NOMO-1 treated with dmso at 0.1 percent for 144 hours (cell line): ENCODE results near the gene NAA60.
"Not testable (repeated sequence)": the region's sequence is repeated elsewhere in the genome, so short reads cannot be mapped to it uniquely, and the experiment has no call there.

Experiments
- DNase-seq: peaks from one replicate; lab custom pipeline; 2025; ENCODE audit not compliant: unreplicated experiment; lab: John Stamatoyannopoulos, UW

NAA60 gene

DNA sequence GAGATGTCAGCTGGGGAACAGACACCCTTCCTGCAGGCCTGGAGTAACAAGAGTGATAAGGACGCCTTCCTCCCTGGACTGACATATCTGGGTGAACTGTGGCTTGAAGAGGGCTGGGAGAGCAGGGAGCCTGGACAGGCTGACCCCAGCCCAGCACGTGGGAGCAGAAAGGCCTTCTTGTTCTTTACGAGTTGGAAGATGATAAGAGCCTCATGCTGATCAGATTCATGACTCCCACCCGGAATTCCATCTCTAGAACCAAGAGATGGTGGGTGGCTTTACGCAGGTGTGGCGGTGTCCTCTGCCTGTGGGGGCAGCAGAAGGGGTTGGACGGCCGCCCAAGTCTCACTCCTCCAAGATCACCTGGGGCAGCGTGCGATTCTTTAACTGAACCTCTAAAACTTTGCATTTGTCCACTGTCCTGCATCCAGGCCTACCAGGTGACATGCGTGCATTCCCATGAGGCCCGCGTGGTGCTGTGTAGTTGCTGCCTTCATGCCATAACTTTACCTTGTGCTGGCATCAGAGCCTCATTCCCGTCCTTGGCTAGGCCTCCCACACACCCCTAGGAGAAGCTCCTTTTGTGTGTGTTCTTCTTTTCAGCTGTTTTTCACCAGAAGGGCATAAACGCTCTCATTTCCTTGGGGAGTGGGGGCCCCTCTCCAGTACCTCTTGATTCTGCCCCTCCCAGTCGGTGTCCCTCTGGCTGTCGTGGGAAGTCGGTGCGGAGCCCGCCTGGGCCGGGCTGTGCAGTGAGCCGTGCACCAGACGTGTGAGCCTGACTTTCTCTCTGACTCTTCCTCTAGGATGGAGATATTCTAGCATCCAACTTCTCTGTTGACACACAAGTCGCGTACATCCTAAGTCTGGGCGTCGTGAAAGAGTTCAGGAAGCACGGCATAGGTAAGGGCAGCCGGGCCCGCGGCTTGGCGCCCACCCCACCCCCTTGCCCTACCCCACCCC is 38.5 kb downstream of the NAA60 start:
- no peak for DNase-seq

DNA sequence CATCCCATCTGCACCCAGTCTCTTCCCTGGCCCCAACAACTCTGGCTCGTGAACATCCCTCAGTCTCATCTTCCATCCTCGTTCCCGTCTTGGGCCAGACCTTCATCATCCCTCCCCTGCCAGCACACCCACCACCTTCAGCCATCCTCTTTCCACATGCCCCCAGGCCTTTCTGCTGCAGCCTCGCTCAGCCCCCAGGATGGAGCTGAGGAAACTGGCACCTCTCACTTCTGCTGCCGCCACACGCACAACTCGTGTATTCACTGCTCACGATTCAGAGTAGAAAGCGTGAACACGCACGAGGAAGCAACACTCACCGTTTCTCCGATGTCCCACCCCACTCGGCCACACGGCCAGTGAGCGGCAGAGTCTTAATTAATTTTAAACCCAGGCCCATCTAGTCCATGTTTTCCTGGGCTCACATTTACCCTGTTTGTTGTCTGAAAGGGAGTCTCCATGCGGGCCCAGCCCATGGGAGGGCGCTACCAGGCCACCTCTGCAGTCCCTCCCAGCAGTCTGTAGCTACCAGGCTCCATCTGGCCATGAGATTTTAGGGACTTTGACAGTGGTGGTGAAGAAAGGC is 39.3 kb downstream of the NAA60 start:
- no peak for DNase-seq

DNA sequence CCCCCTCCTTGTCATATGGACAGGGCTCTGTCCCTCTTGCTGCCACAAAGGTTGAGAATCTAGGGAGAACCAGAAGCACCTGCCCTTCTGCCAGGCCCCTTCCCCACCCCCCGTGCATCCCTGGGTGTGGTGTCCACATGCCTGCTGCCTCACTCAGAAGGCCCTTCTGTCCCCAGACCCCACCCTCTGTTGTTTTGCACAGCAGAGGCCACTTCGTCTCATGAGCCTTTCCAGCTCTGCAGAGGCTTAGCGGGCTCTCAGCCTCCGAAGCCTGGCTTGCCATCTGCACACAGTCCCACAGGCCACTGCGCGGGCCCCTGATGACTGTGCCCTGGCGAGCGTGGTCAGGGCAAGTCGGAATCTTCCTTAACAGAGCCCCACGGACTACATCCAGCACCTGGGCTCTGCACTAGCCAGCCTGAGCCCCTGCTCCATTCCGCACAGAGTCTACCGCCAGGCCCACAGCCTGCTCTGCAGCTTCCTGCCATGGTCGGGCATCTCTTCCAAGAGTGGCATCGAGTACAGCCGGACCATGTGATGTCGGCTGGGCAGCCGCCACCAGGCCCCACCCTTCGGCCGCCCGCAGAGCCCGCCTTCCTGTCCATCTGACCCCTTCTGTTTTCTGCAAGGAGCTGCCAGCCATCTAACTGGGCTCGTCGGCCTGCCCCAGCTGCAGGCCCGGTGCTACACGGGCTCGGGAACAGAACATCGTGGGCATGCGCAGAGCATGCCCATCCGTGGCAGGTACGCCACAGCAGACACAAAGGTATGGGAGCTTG is 41.0 kb downstream of the NAA60 start:
- no peak for DNase-seq

DNA sequence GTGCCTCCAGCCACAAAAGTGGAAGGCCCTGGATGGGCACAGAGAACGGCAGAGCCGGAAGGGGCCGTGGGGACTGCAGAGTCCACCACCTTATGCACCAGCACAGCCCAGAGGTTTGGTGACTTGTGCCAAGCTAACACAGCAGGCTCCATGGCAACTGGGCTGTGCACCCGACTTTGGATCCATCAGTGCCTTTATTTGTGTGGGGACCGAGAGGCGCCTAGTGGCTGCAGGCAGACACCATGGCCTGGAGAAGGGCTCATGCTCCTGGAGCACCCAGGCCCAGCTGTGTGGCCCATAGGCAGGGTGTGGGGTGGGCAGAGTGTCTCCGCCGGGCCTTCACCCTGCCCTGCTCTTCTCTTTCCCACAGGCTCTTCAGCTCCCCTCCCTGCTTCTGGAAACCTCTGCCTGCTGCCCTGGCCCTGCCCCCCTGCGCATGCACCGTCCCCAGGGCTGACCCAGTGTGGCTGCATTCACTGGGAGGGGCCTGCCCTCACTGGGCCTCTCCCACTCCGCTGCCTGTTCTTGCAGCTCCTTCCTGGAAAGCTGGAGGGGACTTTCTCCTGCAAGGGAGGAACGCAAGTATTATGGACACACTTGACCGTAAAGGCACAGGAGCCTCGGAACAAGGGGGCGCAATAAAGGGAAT is 41.7 kb downstream of the NAA60 start:
- no peak for DNase-seq

DNA sequence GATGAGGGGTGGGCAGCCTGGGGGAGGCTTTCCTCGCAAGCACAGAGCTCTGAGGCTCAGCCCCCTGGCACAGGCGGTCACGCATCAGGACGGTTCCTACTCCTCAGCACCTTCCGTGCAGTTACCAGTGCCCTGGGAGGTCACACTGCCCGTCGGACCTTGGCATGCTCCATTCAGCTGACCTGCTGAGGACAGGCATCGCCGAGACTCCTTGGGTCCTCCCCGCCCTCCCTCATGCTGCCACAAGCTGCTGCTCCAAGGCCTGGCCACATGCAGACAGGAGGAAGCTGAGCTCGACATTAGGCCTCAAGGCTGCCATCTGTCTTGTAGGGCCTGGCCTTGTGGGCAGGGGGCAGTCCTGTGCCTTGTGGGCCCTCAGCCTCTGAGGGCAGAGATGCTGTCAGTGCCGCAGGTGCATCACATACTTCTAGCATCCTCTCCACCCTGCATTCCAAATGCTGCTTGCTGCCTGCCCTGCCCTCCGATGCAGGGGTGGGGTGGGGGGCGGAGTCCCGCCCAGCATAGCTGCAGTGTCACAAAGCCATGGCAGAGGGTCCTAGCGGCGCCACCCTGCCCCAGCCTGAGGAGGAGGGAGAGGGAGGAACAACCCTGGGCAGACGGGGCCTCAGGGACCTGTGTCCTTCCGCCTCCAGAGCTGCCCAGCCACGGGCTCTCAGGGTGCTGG is 42.5 kb downstream of the NAA60 start:
- DNase-seq, result no peak

DNA sequence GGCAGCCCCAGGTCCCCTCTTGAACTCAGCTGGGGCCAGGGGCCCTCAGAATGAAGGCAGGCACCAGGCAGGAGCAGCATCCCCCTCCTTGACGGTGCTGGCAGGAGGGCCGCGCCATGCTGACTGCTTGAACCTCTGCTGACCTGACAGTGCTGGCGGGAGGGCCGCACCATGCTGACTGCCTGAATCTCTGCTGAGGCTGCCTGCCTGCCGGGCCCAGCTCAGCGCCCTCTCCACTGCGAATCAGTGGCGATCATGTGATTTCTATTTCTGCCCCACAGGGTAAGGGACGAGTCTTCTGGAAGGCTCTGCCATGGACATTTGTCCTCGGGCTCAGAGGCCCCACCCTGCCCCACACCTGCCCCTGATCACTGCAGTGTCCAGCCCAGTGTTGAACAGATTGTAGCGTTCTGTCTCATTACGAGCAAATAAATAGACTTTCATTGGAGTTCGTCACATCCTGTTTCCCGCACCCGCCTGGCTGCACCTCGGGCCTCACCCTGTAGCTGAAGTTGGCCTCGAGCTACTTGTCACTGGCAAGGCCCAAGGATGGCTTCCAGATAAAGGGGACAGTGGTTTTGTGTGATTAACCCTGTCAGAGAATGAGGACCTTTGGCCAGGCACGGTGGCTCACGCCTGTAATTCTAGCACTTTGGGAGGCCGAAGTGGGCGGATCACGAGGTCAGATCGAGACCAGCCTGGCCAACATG is 43.2 kb downstream of the NAA60 start:
- DNase-seq, result no peak

DNA sequence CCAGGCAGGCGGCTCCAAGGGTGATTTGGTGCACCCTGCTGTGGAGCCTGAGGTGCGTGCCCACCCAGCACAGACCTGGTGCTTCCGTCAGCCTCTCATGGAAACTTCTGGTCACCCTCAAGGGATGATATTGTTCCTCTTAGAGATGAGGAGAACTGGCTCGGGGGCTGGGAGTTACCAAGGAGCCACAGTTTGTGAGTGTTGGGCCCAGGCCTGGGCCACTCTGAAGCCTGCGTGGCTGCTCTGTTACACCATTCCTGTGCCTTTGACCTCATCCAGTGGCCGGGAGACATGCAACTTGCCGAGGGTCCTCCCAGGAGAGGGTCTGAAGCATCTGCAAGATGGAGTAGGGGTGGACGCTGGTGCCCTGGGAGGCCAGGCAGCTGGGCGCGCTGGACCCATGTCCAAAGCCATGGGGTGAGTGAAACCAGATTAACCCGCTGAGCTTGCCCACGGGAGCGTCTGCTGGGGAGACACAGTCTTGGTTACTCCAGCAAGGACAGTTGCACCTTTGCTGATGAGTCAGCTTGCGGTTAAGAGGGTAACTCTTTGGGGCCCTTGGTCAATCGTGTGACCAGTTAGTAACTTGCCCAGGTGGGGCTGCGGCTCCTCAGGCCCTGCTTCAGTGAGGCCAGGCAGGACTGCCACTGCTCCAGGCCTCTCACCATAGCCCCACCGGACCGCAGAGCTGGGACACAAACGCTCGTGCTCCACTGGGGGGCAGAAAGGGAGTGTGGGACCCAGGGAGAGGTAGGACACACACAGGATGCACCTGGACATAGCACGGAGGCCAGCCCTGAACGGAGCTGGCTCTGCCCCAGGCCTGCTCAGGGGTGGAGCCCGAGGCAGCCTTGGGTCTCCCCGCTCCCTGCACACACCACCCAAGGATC is 44.3 kb downstream of the NAA60 start:
- DNase-seq, result no peak

DNA sequence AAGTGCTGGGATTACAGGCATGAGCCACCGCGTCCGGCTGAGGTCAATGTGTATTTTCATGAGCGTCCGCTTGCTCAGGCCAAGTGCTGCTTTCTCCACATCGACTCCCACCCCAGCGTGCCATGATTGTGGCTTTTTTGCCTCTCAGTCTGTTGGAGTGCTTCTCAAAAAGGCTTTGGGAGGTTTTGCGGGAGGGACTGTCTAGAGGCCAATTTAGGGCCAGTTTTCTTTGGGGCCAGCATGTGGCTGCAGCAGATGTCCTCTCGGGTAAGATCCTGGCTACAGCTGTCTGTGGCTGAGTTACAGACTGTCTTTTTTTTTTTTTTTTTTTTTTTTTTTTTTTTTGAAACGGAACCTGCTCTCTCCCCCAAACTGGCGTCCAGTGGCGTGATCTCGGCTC is 45.3 kb downstream of the NAA60 start:
- no peak for DNase-seq

DNA sequence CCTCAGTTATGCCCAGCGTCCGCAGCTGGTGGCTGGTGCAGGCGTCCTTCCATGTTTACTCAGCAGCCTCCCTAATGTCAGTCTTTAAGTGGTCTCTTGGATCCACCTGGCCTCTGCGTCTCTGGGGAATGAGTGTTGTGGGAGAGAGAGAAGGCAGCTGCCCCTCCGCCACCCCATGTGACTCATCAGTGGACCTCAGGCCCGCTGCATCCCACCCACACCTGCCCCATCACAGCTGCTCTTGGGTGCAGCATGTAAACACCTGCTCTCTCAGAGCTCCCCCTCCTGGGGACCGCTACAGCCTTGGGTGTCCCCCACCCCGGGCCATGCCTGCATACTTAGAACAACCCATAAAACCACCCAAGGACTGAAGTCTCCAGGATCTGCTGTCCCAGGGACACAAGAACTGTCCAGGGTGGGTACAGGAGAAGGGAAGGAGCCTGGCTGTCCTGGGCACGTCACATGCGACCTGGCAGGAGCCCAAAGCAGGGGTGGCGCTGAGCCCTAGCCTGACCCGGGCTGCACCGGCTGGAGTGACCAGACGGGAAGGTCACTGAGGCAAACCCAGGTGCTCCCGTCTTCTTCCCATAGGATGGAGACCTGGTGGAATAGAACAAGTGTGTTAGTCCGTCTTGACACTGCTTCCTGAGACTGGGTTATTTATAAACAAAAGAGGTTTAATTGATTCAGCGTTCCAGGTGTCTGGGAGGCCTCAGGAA is 47.6 kb downstream of the NAA60 start:
- no peak for DNase-seq

DNA sequence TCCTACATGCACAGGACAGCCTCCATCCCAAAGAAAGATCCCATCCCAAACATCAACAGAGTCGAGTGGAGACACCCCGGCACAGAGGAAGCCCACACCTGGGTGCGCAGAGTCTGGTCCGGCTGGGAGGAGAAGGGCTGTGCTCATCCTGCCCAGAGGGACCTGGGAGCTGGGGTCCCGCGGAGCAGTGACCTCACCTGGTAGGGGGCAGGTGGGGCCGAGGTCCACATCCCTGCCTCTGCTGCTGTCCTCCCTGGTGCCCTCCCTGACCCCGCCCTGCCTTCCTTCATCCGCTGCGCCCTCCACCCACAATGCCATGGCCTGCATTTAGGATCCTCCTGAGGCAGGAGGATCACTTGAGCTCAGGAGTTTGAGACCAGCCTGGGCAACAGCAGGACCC is 48.9 kb downstream of the NAA60 start:
- no peak for DNase-seq

DNA sequence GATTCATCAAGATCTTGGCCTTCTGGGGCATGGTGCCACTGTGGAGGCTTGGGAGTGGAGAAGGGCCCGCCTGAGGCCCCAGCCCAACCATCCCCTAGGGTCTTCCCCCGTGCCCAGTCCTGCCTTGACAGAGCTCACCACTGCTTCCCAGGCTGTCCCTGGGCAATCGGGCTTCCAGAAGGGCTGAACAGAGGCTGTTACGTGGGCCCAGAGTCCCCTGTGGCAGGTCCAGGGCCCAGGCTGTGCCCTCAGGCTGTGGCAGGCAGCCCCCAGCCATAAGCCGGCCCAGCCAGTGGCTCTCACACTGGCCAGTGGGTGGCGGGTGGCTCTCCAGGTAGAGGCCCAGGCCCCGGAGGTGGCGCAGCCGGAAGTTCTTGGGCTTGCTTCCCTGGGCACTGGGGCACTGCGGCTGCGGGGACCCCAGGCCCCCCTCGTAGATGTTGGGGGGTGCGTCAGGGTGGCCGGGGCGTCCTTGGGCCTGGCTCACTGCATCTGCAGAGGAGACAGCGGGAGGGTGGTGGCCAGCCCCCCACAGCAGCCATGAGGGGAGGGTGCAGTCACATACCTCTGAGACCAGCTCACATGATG is 51.0 kb downstream of the NAA60 start:
- no peak for DNase-seq

DNA sequence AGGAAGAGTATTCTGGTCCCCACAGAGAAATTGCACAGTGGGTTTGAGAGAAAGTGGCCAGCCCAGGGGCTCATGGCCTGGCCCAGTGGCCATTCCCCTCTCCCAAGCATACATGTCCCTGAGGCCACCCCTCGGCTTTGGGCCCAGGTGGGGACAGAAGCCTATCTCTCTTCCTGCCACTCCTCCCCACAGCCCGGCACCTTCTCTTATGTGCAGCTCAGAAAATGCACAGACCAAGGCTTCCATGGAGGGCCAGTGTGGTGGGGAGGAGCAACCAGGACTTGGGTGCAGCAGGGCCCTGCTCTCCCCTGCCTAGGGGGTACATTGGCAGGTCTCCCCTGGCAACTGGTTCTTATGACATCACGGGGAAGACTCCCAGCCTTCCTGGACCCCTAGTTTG is 51.7 kb downstream of the NAA60 start, which contains the start of gene C16orf90:
TSS of gene C16orf90 (minus strand) at position 314 of the 400 bp plus-strand sequence. CDS start at position 246, 68 bp downstream.
- DNase-seq, result no peak

DNA sequence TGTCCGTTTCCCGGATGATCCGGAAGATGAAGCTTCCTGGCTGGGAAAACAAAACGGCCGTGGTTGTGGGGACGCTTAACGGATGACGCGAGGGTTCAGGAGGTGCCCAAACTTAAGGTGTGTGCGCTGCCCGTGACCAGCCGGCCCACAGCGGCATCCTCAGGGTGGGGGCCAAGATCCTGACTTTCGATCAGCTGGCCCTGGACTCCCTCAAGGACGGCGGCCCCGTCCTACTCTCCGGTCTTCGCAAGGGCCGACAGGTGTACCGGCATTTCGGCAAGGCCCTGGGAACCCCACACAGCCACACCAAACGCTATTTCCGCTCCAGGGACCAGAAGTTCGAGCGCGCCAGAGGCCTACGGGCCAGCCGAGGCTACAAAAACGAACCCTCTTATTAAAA is 52.9 kb downstream of the NAA60 start:
- no peak for DNase-seq

DNA sequence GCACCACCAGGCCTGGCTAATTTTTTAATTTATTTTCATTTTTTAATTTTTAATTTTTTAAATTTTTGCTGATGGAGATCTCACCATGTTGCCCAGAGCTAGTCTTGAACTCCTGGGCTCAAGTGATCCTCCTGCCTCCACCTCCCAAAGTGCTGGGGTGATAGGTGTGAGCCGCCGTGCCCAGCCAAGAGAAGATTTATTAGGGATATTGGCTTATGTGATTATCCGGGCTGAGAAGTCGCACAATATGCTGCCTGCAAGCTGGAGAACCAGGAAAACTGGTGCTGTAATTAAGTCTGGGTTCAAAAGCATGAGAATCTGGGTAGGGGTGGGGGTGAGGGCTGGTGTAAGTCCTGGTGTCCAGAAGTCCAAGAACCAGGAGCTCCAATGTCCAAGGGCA is 54.3 kb downstream of the NAA60 start:
- DNase-seq, result no peak

DNA sequence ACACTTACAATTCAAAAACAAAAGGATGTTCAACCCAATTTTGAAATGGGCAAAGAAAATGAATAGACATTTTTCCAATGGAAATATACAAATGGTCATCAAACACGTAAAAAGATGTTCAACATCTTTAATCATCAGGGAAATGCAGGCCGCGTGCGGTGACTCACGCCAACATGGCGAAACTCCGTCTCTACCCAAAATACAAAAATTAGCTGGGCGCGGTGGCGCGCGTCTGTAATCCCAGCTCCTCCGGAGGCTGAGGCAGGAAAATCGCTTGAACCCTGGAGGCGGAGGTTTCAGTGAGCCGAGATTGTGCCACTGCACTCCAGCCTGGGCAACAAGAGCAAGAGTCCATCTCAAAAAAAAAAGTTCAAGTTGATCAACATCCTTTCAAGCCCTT is 55.5 kb downstream of the NAA60 start:
- no peak for DNase-seq

DNA sequence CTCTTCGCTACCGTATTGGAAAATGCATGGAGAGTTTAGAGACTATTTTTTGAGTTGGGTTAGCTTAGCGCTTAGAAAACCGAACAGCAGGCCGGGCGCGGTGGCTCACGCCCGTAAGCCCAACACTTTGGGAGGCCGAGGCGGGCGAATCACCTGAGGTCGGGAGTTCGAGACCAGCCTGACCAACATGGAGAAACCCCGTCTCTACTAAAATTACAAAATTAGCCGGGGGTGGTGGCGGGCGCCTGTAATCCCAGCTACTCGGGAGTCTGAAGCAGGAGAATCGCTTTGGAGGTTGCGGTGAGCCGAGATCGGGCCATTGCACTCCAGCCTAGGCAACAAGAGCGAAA is 57.9 kb downstream of the NAA60 start:
- not testable (repeated sequence) for DNase-seq

DNA sequence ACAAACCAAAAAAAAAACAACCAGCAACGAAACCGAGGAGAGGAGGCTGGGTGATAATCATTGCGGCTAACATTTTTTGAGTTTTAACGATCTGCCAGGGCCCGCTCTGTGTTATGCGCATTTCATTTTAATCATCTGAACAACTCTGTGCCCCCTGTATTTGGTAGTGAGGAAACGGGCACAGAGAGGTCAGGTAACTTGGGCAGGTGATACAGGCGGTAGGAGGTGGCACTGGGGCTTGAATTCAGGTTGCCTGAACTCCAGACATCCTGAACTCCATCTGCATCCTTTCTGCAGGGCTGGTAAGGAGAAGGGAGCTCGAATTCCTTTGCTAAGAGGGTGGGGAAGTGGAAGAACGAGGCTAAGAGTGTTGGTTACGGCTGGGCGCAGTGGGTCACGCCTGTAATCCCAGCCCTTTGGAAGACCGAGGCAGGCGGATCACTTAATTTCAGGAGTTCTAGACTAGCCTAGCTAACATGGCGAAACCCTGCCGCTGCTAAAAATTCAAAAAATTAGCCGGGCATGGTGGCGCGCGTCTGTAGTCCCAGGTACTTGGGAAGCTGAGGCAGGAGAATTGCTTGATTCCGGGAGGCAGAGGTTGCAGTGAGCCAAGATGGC is 58.4 kb downstream of the NAA60 start:
- DNase-seq, result peak; percentile 7

DNA sequence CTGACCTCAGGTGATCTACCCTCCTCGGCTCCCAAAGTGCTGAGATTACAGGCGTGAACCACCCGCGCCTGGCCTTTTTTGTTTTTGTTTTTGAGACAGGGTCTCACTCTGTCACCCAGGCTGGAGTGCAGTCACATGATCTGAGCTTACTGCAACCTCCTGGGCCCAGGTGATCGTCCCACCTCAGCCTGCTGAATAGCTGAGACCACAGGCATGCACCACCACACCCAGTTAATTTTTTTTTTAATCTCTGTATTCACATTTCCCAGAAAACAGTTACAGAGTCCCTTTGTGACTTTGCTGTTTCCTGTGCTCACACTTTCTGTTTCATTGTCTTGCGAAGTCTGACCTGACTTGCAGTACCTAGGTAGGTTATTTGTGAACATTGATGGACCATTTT is 60.0 kb downstream of the NAA60 start:
- no peak for DNase-seq
